ENCODE data around the gene TGFBR2.

TGFBR2 gene

DNA sequence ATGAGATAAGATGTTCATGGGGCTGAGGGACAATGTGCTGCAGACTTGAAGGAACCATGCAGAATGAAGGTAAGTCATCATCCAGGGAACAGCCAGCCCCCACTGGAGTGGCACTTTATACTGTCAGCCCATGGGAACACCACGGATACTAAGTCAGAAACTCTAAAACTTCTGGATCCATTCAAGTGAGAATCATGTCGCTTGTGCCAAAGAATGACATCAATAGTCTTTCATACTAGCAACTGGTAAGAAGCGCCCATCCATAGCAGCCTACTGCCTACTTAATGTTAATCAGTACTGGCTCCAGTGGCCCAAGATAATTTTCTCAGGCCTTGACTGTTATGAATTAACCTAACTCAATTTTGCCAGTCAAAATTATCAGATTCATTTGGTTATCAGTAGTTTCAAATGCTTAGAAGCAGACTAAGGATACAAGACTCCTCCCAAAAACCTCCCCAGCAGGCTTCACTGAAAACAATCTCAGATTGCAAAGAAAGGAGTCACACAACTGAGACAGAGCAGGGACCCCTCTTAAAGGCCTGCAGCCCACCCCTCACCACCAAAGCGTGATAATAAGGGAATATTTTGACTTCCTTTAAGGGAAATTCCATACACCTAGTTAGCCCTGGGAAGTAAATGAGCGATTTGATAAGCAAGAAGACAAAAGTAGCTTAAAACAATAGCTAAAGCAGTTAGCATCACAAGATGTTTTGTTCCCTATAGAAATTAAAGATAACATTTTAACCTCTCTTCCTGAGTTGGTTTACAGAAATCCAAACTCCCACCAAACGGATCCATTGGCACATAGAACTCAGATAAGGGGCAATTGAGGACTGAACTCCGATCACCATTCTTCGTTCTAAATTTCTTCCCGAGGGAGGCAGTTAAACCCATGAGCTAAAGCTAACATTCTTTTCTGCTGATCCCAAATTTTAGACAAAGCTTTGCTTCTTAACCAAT is 98.8 kb downstream of the TGFBR2 start:
- no peak for DNase-seq (ENCODE audit: insufficient read length, low spot score)
- no peak for TF ChIP-seq POLR2A (IDR thresholded peaks at IDR 0.05; ENCODE audit: low read depth, low read length)
- no peak for FAIRE-seq

DNA sequence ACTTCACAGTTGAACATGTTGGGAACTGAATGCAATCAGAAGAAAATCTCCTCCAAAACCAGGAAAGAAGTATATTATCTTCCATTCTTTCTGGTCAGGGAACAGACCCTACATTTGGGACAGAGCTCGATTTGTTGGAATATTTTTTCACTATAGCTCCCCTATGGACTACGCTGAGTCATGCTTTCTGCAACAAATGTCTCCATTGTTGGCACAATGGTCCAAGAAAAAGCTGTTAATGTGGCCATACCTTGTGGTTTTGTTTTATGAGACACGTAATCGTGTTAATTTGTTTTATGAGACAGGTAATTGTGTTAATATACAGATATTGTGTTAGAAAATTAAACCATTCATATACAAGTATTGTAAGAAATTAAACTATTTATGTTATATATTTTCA is 101.4 kb downstream of the TGFBR2 start:
- no peak for FAIRE-seq
- TF ChIP-seq POLR2A (IDR thresholded peaks at IDR 0.05; ENCODE audit: low read depth, low read length): no peak
- DNase-seq (ENCODE audit: insufficient read length, low spot score): no peak

DNA sequence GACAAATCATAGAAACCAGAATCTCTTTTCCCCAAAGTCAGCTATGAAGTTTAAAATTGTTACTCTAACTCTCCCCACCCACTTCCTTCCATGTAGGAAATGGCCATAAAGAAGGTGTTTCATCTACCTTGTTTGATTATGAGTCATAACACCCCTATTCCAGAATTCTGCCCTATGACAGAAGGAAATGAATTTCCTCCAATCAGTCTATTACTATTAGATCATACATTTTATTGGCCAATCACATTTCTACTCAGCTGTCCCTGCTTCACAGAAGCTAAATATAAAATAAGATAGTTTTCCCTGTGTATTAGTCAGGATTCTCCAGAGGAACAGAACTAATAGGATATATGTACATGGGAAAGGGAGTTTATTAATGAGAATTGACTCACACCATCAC is 102.1 kb downstream of the TGFBR2 start:
- DNase-seq (ENCODE audit: insufficient read length, low spot score): no peak
- TF ChIP-seq POLR2A (IDR thresholded peaks at IDR 0.05; ENCODE audit: low read depth, low read length): no peak
- FAIRE-seq: peak; percentile 6

- no peak for FAIRE-seq
- no peak for TF ChIP-seq POLR2A (IDR thresholded peaks at IDR 0.05; ENCODE audit: low read depth, low read length)
Observed at GRCh38 chr3:30710017-30710416, 103.6 kb downstream of the TGFBR2 start.

GRCh38 chr3:30711151-30711550 is 104.8 kb downstream of the TGFBR2 start:
- DNase-seq (ENCODE audit: insufficient read length, low spot score) (no peak), FAIRE-seq (no peak)

More at GRCh38 chr3:30710017-30710416, 103.6 kb downstream of the TGFBR2 start:
- DNase-seq (ENCODE audit: insufficient read length, low spot score): no peak

DNA sequence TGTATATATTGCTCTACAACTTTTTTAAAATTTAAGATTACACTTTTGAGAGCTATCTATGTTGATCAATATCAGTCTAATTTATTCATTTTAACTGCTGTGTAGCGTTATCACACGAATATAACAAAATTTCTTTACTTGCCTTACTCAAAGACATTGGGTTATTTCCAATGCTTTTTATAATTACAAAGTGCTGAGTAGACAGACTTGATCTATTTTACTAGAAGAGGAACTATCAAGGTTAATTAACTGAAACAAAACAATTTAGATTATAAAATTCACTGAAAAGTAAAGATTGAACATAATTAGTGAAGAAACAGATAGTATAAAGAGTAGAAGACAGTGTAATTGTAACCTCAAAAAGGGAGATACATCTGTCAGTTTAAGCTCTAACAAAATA is 105.5 kb downstream of the TGFBR2 start:
- DNase-seq (ENCODE audit: insufficient read length, low spot score) (no peak), FAIRE-seq (no peak)
- no peak for TF ChIP-seq POLR2A (IDR thresholded peaks at IDR 0.05; ENCODE audit: low read depth, low read length)

More at GRCh38 chr3:30711151-30711550, 104.8 kb downstream of the TGFBR2 start:
- TF ChIP-seq POLR2A (IDR thresholded peaks at IDR 0.05; ENCODE audit: low read depth, low read length): no peak

DNA sequence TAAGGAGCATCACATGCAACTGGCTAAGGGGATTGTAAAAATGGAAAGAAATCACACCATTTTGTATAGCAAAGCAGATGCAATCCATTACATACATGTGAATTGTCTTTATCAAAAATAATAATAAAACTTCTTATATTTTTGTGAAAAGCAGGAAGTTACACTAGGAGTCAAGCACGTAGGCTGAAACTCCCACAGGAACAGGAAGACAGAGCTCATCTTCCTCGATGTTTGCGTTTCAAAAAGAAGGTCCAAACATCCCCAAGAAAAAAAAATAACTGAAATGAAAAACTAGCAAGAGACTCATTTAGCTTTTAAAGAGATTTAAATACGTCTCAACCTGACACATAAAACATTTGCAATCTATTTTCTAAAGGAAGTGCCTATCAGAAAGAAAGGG is 106.6 kb downstream of the TGFBR2 start:
- DNase-seq (ENCODE audit: insufficient read length, low spot score) (no peak), FAIRE-seq (no peak)
- TF ChIP-seq POLR2A (IDR thresholded peaks at IDR 0.05; ENCODE audit: low read depth, low read length): no peak

DNA sequence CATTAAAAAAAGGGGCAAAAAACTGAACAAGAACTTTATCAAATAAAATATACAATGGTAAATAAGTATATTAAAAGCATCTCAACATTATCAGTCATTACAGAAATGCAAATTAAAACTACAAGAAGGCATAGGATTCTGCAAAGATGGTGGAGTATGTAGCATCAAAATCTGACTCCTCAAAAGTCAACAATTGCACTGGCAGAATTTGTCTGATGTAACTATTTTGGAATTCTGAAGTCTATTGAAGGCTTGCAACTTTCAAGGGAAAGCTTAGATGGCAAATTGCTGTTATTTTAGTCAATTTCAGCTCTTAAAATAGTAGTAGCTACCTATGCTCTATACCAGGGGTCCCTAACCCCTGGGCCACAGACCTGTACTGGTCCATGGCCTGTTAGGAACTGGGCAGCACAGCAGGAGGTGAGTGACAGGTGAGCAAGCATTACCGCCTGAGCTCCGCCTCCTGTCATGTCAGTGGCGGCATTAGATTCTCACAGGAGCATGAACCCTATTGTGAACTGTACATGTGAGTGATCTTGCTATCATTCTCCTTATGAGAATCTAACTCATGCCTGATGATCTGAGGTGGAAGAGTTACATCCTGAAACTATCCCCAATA is 107.6 kb downstream of the TGFBR2 start:
- no peak for TF ChIP-seq POLR2A (IDR thresholded peaks at IDR 0.05; ENCODE audit: low read depth, low read length)
- FAIRE-seq: no peak
- no peak for DNase-seq (ENCODE audit: insufficient read length, low spot score)

DNA sequence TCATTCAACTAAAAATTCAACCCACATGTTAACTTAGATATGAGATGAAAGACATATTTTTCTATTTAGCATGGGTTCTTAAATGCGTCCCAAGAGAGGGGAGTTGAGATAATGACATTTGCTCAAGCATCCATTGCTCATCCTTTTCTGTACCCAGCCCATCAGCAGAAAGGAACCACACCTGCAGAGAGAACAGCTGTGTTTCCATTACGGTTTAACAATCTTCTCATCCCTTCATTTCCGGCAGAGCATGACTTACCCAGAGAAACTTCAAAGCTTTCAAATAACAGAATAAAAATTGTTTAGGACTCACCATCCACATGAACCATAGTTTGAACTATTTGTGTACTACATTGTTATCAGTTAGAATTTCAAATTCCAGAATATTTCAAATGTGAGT is 113.1 kb downstream of the TGFBR2 start:
- DNase-seq (ENCODE audit: insufficient read length, low spot score): no peak
- TF ChIP-seq POLR2A (IDR thresholded peaks at IDR 0.05; ENCODE audit: low read depth, low read length): no peak
- no peak for FAIRE-seq

GRCh38 chr3:30720586-30721313 is 114.3 kb downstream of the TGFBR2 start:
- DNase-seq (ENCODE audit: insufficient read length, low spot score) (peak; percentile 19), FAIRE-seq (peak; percentile 98)
- no peak for TF ChIP-seq POLR2A (IDR thresholded peaks at IDR 0.05; ENCODE audit: low read depth, low read length)

- FAIRE-seq (no peak), DNase-seq (ENCODE audit: insufficient read length, low spot score) (no peak)
- no peak for TF ChIP-seq POLR2A (IDR thresholded peaks at IDR 0.05; ENCODE audit: low read depth, low read length)
Observed at GRCh38 chr3:30721314-30721634, 114.9 kb downstream of the TGFBR2 start.

- no peak for TF ChIP-seq POLR2A (IDR thresholded peaks at IDR 0.05; ENCODE audit: low read depth, low read length)
- FAIRE-seq (peak; percentile 23), DNase-seq (ENCODE audit: insufficient read length, low spot score) (no peak)
Observed at GRCh38 chr3:30723211-30723610, 116.8 kb downstream of the TGFBR2 start.

- no peak for TF ChIP-seq POLR2A (IDR thresholded peaks at IDR 0.05; ENCODE audit: low read depth, low read length)
- FAIRE-seq (no peak), DNase-seq (ENCODE audit: insufficient read length, low spot score) (no peak)
Observed at GRCh38 chr3:30724863-30725262, 118.5 kb downstream of the TGFBR2 start.

- DNase-seq (ENCODE audit: insufficient read length, low spot score) (no peak), FAIRE-seq (no peak)
- no peak for TF ChIP-seq POLR2A (IDR thresholded peaks at IDR 0.05; ENCODE audit: low read depth, low read length)
Observed at GRCh38 chr3:30728143-30728542, 121.7 kb downstream of the TGFBR2 start.

Data from H54 (cell line).